Keratinocyte (primary cell): Measurements from ENCODE around the gene GASK1A. TPM values are rescaled to one million over a fixed set of nuclear protein-coding genes. Genes with fewer than 3 reads are reported as not detected.

Experiments used
- DNase-seq: peaks from one replicate; pipeline ENCODE4 v3.0.0-alpha.2; 2011; ENCODE audit warnings: low read depth, missing footprints, low spot score
- FAIRE-seq: peaks from 2 replicates; lab custom pipeline; 2011; peaks lifted over from hg19 to GRCh38; lab: Jason Lieb, UNC
- H2AFZ ChIP-seq: 2 replicates; pipeline ENCODE4 v1.6.0; 2012; ENCODE audit warnings: low read length, control low read depth, inconsistent platforms; ENCODE audit not compliant: control insufficient read depth
- H3K27ac ChIP-seq: 2 replicates; pipeline ENCODE4 v1.5.1; 2011; ENCODE audit warnings: low read length; ENCODE audit not compliant: control insufficient read depth, insufficient read depth
- H3K27me3 ChIP-seq: 3 replicates; pipeline ENCODE4 v1.6.0; 2011; ENCODE audit warnings: low read length; ENCODE audit not compliant: control insufficient read depth, insufficient read depth; ENCODE audit errors: extremely low read depth
- H3K36me3 ChIP-seq, 2 experiments: 2 replicates in 1 of 2; 3 replicates in 1 of 2; pipeline ENCODE4 v1.5.1; 2011; ENCODE audit warnings: low read length in 2 of 2, mild to moderate bottlenecking in 1 of 2; ENCODE audit not compliant: control insufficient read depth in 2 of 2, insufficient read depth in 2 of 2; ENCODE audit errors: extremely low read depth in 1 of 2
- H3K4me1 ChIP-seq: 3 replicates; pipeline ENCODE4 v1.5.1; 2011; ENCODE audit warnings: low read length; ENCODE audit not compliant: control insufficient read depth, insufficient read depth; ENCODE audit errors: extremely low read depth
- H3K4me2 ChIP-seq: 3 replicates; pipeline ENCODE4 v1.6.0; 2011; ENCODE audit warnings: low read depth, low read length; ENCODE audit not compliant: control insufficient read depth, insufficient read depth; ENCODE audit errors: extremely low read depth
- H3K4me3 ChIP-seq, 3 experiments: fragments of 200-600 bp in 1 of 3; sonication (generic) in 1 of 3; 2 replicates in 2 of 3; 3 replicates in 1 of 3; pipeline ENCODE4 v1.5.1; 2011 to 2016; ENCODE audit warnings: low read length in 3 of 3, mild to moderate bottlenecking in 3 of 3, control low read depth in 2 of 3, inconsistent platforms in 1 of 3, low read depth in 1 of 3, mixed read lengths in 1 of 3, mixed run types in 1 of 3, moderate library complexity in 1 of 3; ENCODE audit not compliant: control insufficient read depth in 2 of 3, insufficient read depth in 2 of 3; ENCODE audit errors: extremely low read depth in 1 of 3
- H3K79me2 ChIP-seq: 2 replicates; pipeline ENCODE4 v1.6.0; 2012; ENCODE audit warnings: low read length; ENCODE audit not compliant: control insufficient read depth, insufficient read depth
- H3K9ac ChIP-seq: 3 replicates; pipeline ENCODE4 v1.6.0; 2011; ENCODE audit warnings: low read length; ENCODE audit not compliant: control insufficient read depth, insufficient read depth; ENCODE audit errors: extremely low read depth
- H3K9me1 ChIP-seq: 3 replicates; pipeline ENCODE4 v1.6.0; 2011; ENCODE audit warnings: low read length; ENCODE audit not compliant: control insufficient read depth, insufficient read depth; ENCODE audit errors: extremely low read depth
- H3K9me3 ChIP-seq: 2 replicates; pipeline ENCODE4 v1.5.1; 2012; ENCODE audit warnings: low read depth, low read length; ENCODE audit not compliant: control insufficient read depth
- H4K20me1 ChIP-seq: 3 replicates; pipeline ENCODE4 v1.6.0; 2011; ENCODE audit warnings: low read length; ENCODE audit not compliant: control insufficient read depth, insufficient read depth; ENCODE audit errors: extremely low read depth
- CTCF ChIP-seq, 3 experiments: IDR thresholded peaks in 1 of 3; conservative IDR thresholded peaks in 1 of 3; optimal IDR thresholded peaks in 1 of 3; 2 replicates in 2 of 3; 3 replicates in 1 of 3; pipeline versions ENCODE3 to v1.5.1; 2011; ENCODE audit warnings: low read length in 3 of 3, mild to moderate bottlenecking in 3 of 3, moderate library complexity in 2 of 3, control low read depth in 1 of 3, inconsistent platforms in 1 of 3; ENCODE audit not compliant: insufficient read depth in 2 of 3; ENCODE audit errors: extremely low read depth in 1 of 3
- EZH2 ChIP-seq: IDR thresholded peaks from one replicate; pipeline ENCODE4 v1.6.1; 2012; ENCODE audit warnings: inconsistent platforms, mild to moderate bottlenecking, low read length, moderate library complexity
- dilution Hi-C: fragments of 300-500 bp; cut with MboI; formaldehyde crosslinking; loops from one replicate; pipeline ENCODE4 v1.7.0; 2020; ENCODE audit warnings: low sequenced_read_pairs; ENCODE audit not compliant: extremely low pct_ligation_motif_present
- polyA plus RNA-seq, 5 experiments: library from polyadenylated mRNA; depleted of rRNA in 3 of 5; stranded (reverse) in 3 of 5; stranded (forward) in 1 of 5; unstranded in 1 of 5; fragments of >200 nt; gene quantifications; 1 replicate in 1 of 5; 2 replicates in 3 of 5; 3 replicates in 1 of 5; pipeline versions ENCODE4 v1.2.1 to v1.2.3, GENCODE V29; 2011 to 2012; ENCODE audit warnings: missing spikeins in 2 of 5, low read depth in 1 of 5, low replicate concordance in 1 of 5

GASK1A gene
- polyA plus RNA-seq, 1 donor (not counting 4 experiments of a cell fraction or from before 2014, with no cell fraction given) = 0.30 TPM

GRCh38 chr3:43032646-43033628 is 53.8 kb downstream of the GASK1A start:
- FAIRE-seq = no peak
- dilution Hi-C loops = no loop called here
- no peaks in the 10 kb centered on the region for H3K27me3 ChIP-seq

GRCh38 chr3:43034200-43034599 is 55.1 kb downstream of the GASK1A start:
- Histone ChIP-seq H3K9me3 (no peaks in the 10 kb centered on the region), H4K20me1 (no peaks in the 10 kb centered on the region), H3K4me2 (no peak overlapping the region), H3K9me1 (no peaks in the 10 kb centered on the region), H3K4me3 (no peak overlapping the region), H3K27ac (no peak overlapping the region), H3K79me2 (no peaks in the 10 kb centered on the region), H3K36me3 (no peaks in the 10 kb centered on the region), H2AFZ (no peak overlapping the region), H3K27me3 (no peaks in the 10 kb centered on the region), H3K4me1 (no peaks in the 10 kb centered on the region), H3K9ac (no peak overlapping the region)
- DNase-seq (no peak), FAIRE-seq (no peak)
- dilution Hi-C loops = no loop called here
- TF ChIP-seq CTCF (optimal IDR thresholded peaks at IDR 0.05 in 1 of 3, IDR thresholded peaks at IDR 0.05 in 1 of 3, conservative IDR thresholded peaks at IDR 0.05 in 1 of 3; ENCODE audit: extremely low read depth in 1 of 3, insufficient read depth in 2 of 3, low read length in 3 of 3) (no peak), EZH2 (no peak)

More at GRCh38 chr3:43032646-43033628, 53.8 kb downstream of the GASK1A start:
- no peak overlapping the region for H3K4me3 ChIP-seq
- H3K4me1 ChIP-seq = no peaks in the 10 kb centered on the region
- H3K9ac ChIP-seq = no peak overlapping the region
- H3K36me3 ChIP-seq = no peaks in the 10 kb centered on the region
- no peaks in the 10 kb centered on the region for H3K9me1 ChIP-seq
- H3K79me2 ChIP-seq = no peaks in the 10 kb centered on the region
- no peak overlapping the region for H3K27ac ChIP-seq
- H3K4me2 ChIP-seq = no peak overlapping the region
- no peak for DNase-seq
- TF ChIP-seq EZH2 (no peak), CTCF (optimal IDR thresholded peaks at IDR 0.05 in 1 of 3, IDR thresholded peaks at IDR 0.05 in 1 of 3, conservative IDR thresholded peaks at IDR 0.05 in 1 of 3; ENCODE audit: extremely low read depth in 1 of 3, insufficient read depth in 2 of 3, low read length in 3 of 3) (no peak)
- no peak overlapping the region for H2AFZ ChIP-seq
- no peaks in the 10 kb centered on the region for H3K9me3 ChIP-seq
- H4K20me1 ChIP-seq = no peaks in the 10 kb centered on the region
